Neural cell (in vitro differentiated cells): ENCODE results near the gene CENPO. TPM values are rescaled to one million over a fixed set of nuclear protein-coding genes. Genes with fewer than 3 reads are reported as not detected.

Experiments
- H2AFZ ChIP-seq: fragments of 200-600, 300-800 bp; sonication (generic), shearing (Covaris generic); 2 replicates; pipeline ENCODE4 v1.6.0; 2014; ENCODE audit warnings: low read depth, mild to moderate bottlenecking, antibody characterized with exemption, low read length, moderate library complexity
- H3F3A ChIP-seq: fragments of 200-600 bp; shearing (Covaris generic); 2 replicates; pipeline ENCODE4 v1.6.1; 2016; ENCODE audit warnings: mild to moderate bottlenecking, moderate library complexity, mixed read lengths, antibody characterized with exemption, low read length; ENCODE audit not compliant: insufficient read depth, poor library complexity, severe bottlenecking
- H3K27ac ChIP-seq: fragments of 200-600, 300-800 bp; sonication (generic), shearing (Covaris generic); 2 replicates; pipeline ENCODE4 v1.5.1; 2014; ENCODE audit warnings: mild to moderate bottlenecking, low read length, moderate library complexity
- H3K27me3 ChIP-seq: fragments of 300-800, 200-600 bp; sonication (generic), shearing (Covaris generic); 2 replicates; pipeline ENCODE4 v1.6.0; 2014; ENCODE audit warnings: mild to moderate bottlenecking, low read depth, low read length, moderate library complexity; ENCODE audit not compliant: insufficient read depth
- H3K36me3 ChIP-seq: fragments of 300-800, 200-600 bp; sonication (generic), shearing (Covaris generic); 2 replicates; pipeline ENCODE4 v1.5.1; 2014; ENCODE audit warnings: mild to moderate bottlenecking, antibody characterized with exemption, low read length, moderate library complexity; ENCODE audit not compliant: insufficient read depth
- H3K4me2 ChIP-seq: fragments of 300-800, 200-600 bp; sonication (generic), shearing (Covaris generic); 2 replicates; pipeline ENCODE4 v1.6.0; 2014; ENCODE audit warnings: mild to moderate bottlenecking, low read length
- H3K4me3 ChIP-seq: fragments of 300-800, 200-600 bp; sonication (generic), shearing (Covaris generic); 2 replicates; pipeline ENCODE4 v1.5.1; 2014; ENCODE audit warnings: mild to moderate bottlenecking, low read length, moderate library complexity
- H3K79me2 ChIP-seq: fragments of 200-600 bp; shearing (Covaris generic); replicated peaks from 2 replicates; pipeline ENCODE4 v1.6.0; 2014; ENCODE audit warnings: mild to moderate bottlenecking, low read length, moderate library complexity; ENCODE audit not compliant: insufficient read depth
- H3K9ac ChIP-seq: fragments of 300-800, 200-600 bp; sonication (generic), shearing (Covaris generic); 2 replicates; pipeline ENCODE4 v1.6.1; 2016; ENCODE audit warnings: mild to moderate bottlenecking, low read length, mixed read lengths
- H3K9me2 ChIP-seq: fragments of 200-600 bp; shearing (Covaris generic); 2 replicates; pipeline ENCODE4 v1.6.1; 2016; ENCODE audit warnings: mild to moderate bottlenecking, low read length, mixed read lengths; ENCODE audit not compliant: insufficient read depth
- H3K9me3 ChIP-seq: fragments of 200-600, 300-800 bp; sonication (generic), shearing (Covaris generic); 2 replicates; pipeline ENCODE4 v1.6.1; 2016; ENCODE audit warnings: mild to moderate bottlenecking, mixed run types, low read length, moderate library complexity, mixed read lengths
- H4K20me1 ChIP-seq: fragments of 200-600 bp; shearing (Covaris generic); 2 replicates; pipeline ENCODE4 v1.6.1; 2016; ENCODE audit warnings: mild to moderate bottlenecking, mixed run types; ENCODE audit not compliant: insufficient read depth
- CTCF ChIP-seq: fragments of 450-650 bp; IDR thresholded peaks from 2 replicates; pipeline ENCODE4 v1.5.1; 2014; ENCODE audit warnings: antibody characterized with exemption, mild to moderate bottlenecking, moderate library complexity; ENCODE audit not compliant: poor library complexity, severe bottlenecking
- EP300 ChIP-seq: fragments of 450-650 bp; conservative IDR thresholded peaks from 2 replicates; pipeline ENCODE4 v1.6.1; 2014; ENCODE audit warnings: antibody characterized with exemption, mild to moderate bottlenecking, moderate library complexity; ENCODE audit not compliant: poor library complexity, severe bottlenecking
- EZH2 ChIP-seq: fragments of 200-600, 300-800 bp; shearing (Covaris generic), sonication (generic); IDR thresholded peaks from 2 replicates; pipeline ENCODE4 v1.6.1; 2014; ENCODE audit warnings: antibody characterized with exemption, low read length, borderline replicate concordance, mild to moderate bottlenecking; ENCODE audit not compliant: insufficient read depth, poor library complexity, severe bottlenecking
- MXI1 ChIP-seq: fragments of 450-650 bp; conservative IDR thresholded peaks from 2 replicates; pipeline ENCODE4 v1.6.1; 2014; ENCODE audit warnings: antibody characterized with exemption, mild to moderate bottlenecking; ENCODE audit not compliant: poor library complexity, severe bottlenecking
- POLR2AphosphoS5 ChIP-seq: IDR thresholded peaks from 2 replicates; pipeline ENCODE4 v1.6.1; 2012
- RAD21 ChIP-seq: fragments of 450-650 bp; conservative IDR thresholded peaks from 2 replicates; pipeline ENCODE4 v1.6.1; 2014; ENCODE audit warnings: antibody characterized with exemption, mild to moderate bottlenecking, moderate library complexity
- REST ChIP-seq: IDR thresholded peaks from 2 replicates; pipeline ENCODE4 v1.6.1; 2012; ENCODE audit warnings: borderline replicate concordance
- SMC3 ChIP-seq: fragments of 450-650 bp; conservative IDR thresholded peaks from 2 replicates; pipeline ENCODE4 v1.6.1; 2014; ENCODE audit warnings: antibody characterized with exemption, mild to moderate bottlenecking, moderate library complexity; ENCODE audit not compliant: poor library complexity
- TAF1 ChIP-seq: IDR thresholded peaks from 2 replicates; pipeline ENCODE4 v1.6.1; 2012; ENCODE audit warnings: low read depth
- polyA plus RNA-seq: library from polyadenylated mRNA; depleted of rRNA; stranded (reverse); fragments of >200 nt; gene quantifications from 2 replicates; pipeline ENCODE4 v1.2.3, GENCODE V29; 2014

CENPO gene
- polyA plus RNA-seq, 1 donor from 2014 or later: 4.4 TPM

- H3K79me2 ChIP-seq: no peaks in the 10 kb centered on the region
- no peaks in the 10 kb centered on the region for H3K9me2 ChIP-seq
- H4K20me1 ChIP-seq: no peaks in the 10 kb centered on the region
- H3K4me3 ChIP-seq: no peak overlapping the region
- TF ChIP-seq EZH2 (no peak), MXI1 (no peak), EP300 (no peak), CTCF (no peak), REST (no peak), RAD21 (no peak), TAF1 (no peak), POLR2AphosphoS5 (no peak), SMC3 (no peak)
- no peak overlapping the region for H3K27ac ChIP-seq
- H3K4me2 ChIP-seq: no peak overlapping the region
- no peaks in the 10 kb centered on the region for H3F3A ChIP-seq
- H3K9ac ChIP-seq: no peak overlapping the region
- no peak overlapping the region for H2AFZ ChIP-seq
- H3K36me3 ChIP-seq: no peaks in the 10 kb centered on the region
- H3K27me3 ChIP-seq: no peaks in the 10 kb centered on the region
- H3K9me3 ChIP-seq: no peaks in the 10 kb centered on the region
Observed at GRCh38 chr2:24766609-24767008, 26.6 kb upstream of the CENPO start.

GRCh38 chr2:24768013-24768412, 25.2 kb upstream of the CENPO start:
- TF ChIP-seq TAF1: no peak
- TF ChIP-seq REST: no peak
- TF ChIP-seq MXI1: no peak
- TF ChIP-seq RAD21: no peak
- no peak for TF ChIP-seq EZH2
- TF ChIP-seq CTCF: no peak
- no peak for TF ChIP-seq EP300
- no peak for TF ChIP-seq POLR2AphosphoS5
- no peak for TF ChIP-seq SMC3
- Histone ChIP-seq H3K36me3 (no peaks in the 10 kb centered on the region), H3K4me2 (no peak overlapping the region), H3K79me2 (no peaks in the 10 kb centered on the region), H2AFZ (no peak overlapping the region), H3K9me3 (no peaks in the 10 kb centered on the region), H3K9me2 (no peaks in the 10 kb centered on the region), H4K20me1 (no peaks in the 10 kb centered on the region), H3F3A (no peaks in the 10 kb centered on the region), H3K4me3 (no peak overlapping the region), H3K9ac (no peak overlapping the region), H3K27ac (no peak overlapping the region), H3K27me3 (no peaks in the 10 kb centered on the region)
